Glutamatergic neuron (in vitro differentiated cells): ENCODE data around the gene UNC5C. TPM values are rescaled to one million over a fixed set of nuclear protein-coding genes. Genes with fewer than 3 reads are reported as not detected.

Experiments
- DNase-seq: peaks from one replicate; pipeline ENCODE4 v3.0.0; 2022
- H3K27ac Mint-ChIP-seq: one replicate; pipeline ENCODE4 v1.8.0; 2020; ENCODE audit warnings: mild to moderate bottlenecking, mixed read lengths, inconsistent platforms; ENCODE audit not compliant: unreplicated experiment
- H3K27me3 Mint-ChIP-seq: one replicate; pipeline ENCODE4 v1.8.0; 2020; ENCODE audit warnings: mild to moderate bottlenecking, moderate library complexity, mixed read lengths, inconsistent platforms; ENCODE audit not compliant: unreplicated experiment
- H3K36me3 Mint-ChIP-seq: one replicate; pipeline ENCODE4 v1.8.0; 2020; ENCODE audit warnings: mild to moderate bottlenecking, mixed read lengths, inconsistent platforms; ENCODE audit not compliant: unreplicated experiment
- H3K4me1 Mint-ChIP-seq: one replicate; pipeline ENCODE4 v1.8.0; 2020; ENCODE audit warnings: mild to moderate bottlenecking, low read depth, mixed read lengths, inconsistent platforms; ENCODE audit not compliant: unreplicated experiment
- H3K4me3 Mint-ChIP-seq: one replicate; pipeline ENCODE4 v1.8.0; 2020; ENCODE audit warnings: mild to moderate bottlenecking, mixed read lengths, inconsistent platforms; ENCODE audit not compliant: unreplicated experiment
- H3K9me3 Mint-ChIP-seq: one replicate; pipeline ENCODE4 v1.8.0; 2020; ENCODE audit warnings: mild to moderate bottlenecking, moderate library complexity, mixed read lengths, inconsistent platforms; ENCODE audit not compliant: unreplicated experiment
- total RNA-seq: library from RNA; stranded (reverse); fragmentation: NEBNext Ultra II Directional; extraction: Animal tissue kit (Norgen Biotek cat#: 25700); gene quantifications from one replicate; pipeline ENCODE4 v1.2.1, GENCODE V29; 2021; ENCODE audit not compliant: unreplicated experiment
- TF ChIP-seq, protein P1 (sequence below): fragments of 200-600 bp; sonication (generic); IDR thresholded peaks from one replicate; pipeline ENCODE4 v1.5.0; 2021; ENCODE audit not compliant: partially characterized antibody, unreplicated experiment

UNC5C gene
- total RNA-seq, 1 donor from 2014 or later = 41.2 TPM

DNA sequence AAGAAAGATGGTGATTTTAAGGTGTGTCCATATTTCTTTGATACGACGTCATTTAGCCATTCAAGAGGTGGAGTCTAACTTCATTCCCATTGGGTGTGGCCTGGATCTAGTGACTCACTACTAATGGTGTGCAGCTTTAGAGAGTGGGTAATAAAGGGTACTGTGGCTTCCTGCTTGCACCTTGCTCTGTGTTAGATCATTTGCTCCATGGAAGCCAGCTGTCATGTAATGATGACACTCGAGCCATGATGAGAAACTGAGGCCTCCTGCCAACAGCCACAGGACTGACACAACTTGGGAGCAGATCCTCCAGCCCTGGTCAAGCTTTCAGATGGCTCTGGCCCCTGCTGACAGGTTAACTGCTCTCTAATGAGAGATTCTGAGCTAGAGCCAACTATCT lies 82.0 kb downstream of the UNC5C start:
- Mint-ChIP-seq H3K4me3 (no peak overlapping the region), H3K27ac (no peak overlapping the region), H3K9me3 (no peaks in the 10 kb centered on the region), H3K27me3 (no peaks in the 10 kb centered on the region), H3K4me1 (peaks cover 9% of the 10 kb centered on the region), H3K36me3 (no peaks in the 10 kb centered on the region)
- TF ChIP-seq, protein P1, sequence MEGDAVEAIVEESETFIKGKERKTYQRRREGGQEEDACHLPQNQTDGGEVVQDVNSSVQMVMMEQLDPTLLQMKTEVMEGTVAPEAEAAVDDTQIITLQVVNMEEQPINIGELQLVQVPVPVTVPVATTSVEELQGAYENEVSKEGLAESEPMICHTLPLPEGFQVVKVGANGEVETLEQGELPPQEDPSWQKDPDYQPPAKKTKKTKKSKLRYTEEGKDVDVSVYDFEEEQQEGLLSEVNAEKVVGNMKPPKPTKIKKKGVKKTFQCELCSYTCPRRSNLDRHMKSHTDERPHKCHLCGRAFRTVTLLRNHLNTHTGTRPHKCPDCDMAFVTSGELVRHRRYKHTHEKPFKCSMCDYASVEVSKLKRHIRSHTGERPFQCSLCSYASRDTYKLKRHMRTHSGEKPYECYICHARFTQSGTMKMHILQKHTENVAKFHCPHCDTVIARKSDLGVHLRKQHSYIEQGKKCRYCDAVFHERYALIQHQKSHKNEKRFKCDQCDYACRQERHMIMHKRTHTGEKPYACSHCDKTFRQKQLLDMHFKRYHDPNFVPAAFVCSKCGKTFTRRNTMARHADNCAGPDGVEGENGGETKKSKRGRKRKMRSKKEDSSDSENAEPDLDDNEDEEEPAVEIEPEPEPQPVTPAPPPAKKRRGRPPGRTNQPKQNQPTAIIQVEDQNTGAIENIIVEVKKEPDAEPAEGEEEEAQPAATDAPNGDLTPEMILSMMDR = no peak
- no peak for DNase-seq

DNA sequence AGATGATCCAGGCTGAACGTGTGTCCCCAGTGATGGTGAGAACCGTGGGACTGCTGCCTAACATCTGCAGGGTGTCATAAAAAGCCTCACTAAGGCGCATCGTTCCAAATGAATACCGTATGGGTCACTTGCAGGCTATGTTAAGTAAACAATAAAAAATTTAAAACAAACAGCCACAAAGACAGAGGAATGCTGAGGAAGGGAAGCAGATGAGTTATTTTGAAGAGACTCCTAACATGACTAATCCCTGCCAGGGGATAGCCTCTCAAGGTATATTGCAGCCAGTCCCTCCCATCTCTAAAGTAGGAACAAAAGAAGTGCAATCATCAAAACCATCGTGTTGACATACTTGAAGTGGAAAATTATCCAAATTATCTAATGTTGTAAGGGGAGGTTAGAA lies 83.8 kb downstream of the UNC5C start:
- H3K9me3 Mint-ChIP-seq = no peaks in the 10 kb centered on the region

DNA sequence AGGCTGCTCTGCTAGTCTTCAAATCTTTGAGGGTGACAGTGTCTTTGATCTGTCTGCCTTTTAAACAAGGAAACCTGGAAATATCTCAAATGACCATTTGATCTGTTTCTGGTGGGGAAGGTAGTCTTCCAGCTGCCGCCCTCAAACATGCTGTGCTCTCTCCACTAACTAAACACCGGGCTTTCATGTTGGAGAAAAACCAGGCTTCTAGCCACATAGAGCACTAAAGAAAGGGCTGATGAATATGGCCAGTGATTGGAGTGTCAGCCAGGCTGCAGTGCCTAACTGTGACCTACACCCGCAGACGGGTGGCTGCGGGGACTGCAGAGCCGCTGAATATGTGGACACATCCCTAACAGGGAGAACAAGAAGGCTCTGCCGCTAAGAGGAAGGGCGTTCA lies 85.9 kb downstream of the UNC5C start:
- H3K4me1 Mint-ChIP-seq = peaks cover 9% of the 10 kb centered on the region
- H3K36me3 Mint-ChIP-seq = no peaks in the 10 kb centered on the region
- no peaks in the 10 kb centered on the region for H3K9me3 Mint-ChIP-seq
- no peak overlapping the region for H3K4me3 Mint-ChIP-seq
- TF ChIP-seq, protein P1 = no peak
- H3K27me3 Mint-ChIP-seq = no peaks in the 10 kb centered on the region
- no peak for DNase-seq
- H3K27ac Mint-ChIP-seq = peak overlapping the region; percentile 74

More for the DNA sequence above, 83.8 kb downstream of the UNC5C start:
- TF ChIP-seq, protein P1 = no peak
- no peaks in the 10 kb centered on the region for H3K36me3 Mint-ChIP-seq
- no peak for DNase-seq
- no peak overlapping the region for H3K27ac Mint-ChIP-seq
- H3K4me3 Mint-ChIP-seq = no peak overlapping the region
- H3K4me1 Mint-ChIP-seq = peaks cover 9% of the 10 kb centered on the region
- H3K27me3 Mint-ChIP-seq = no peaks in the 10 kb centered on the region

DNA sequence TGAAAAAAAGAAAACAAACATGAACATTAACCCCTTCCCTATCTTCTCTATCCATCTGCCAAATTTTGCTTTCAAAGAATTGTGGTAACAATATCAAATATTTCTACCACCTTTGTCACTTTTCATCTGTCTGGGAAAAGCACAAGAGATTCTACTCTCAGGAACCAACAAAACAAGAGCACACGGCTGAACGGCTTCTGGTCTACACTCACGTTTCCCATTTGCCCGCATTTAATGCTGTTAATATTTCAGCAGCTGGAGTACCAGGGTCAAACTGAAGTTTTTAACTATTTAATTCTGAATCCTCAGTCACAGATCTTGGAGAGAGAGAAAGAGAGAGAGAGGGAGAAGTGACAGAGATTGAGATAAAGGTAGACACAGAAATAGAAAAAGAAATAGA lies 91.4 kb downstream of the UNC5C start:
- H3K4me1 Mint-ChIP-seq = peaks cover 6% of the 10 kb centered on the region
- no peaks in the 10 kb centered on the region for H3K36me3 Mint-ChIP-seq
- H3K27me3 Mint-ChIP-seq = no peaks in the 10 kb centered on the region
- H3K4me3 Mint-ChIP-seq = no peak overlapping the region
- no peak for DNase-seq
- TF ChIP-seq, protein P1 = no peak
- H3K27ac Mint-ChIP-seq = no peak overlapping the region
- peaks cover 3% of the 10 kb centered on the region for H3K9me3 Mint-ChIP-seq

DNA sequence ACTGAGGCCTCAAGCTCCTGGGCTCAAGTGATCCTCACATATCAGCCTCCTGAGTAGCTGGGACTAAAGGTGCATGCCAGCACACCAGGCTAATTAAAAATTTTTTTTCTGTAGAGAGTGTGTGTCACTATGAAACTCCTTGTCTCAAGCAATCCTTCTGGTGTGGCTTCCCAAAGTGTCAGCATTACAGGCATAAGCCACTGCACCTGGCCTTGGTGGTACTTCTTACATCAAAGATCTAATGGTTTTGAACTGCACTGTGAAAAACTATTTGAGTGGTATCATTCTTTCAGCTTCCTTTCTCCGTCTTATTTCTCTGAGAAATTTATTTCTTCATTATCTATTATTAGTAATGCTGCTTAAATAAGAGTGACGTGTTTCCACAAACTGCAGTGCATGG lies 98.5 kb downstream of the UNC5C start:
- Mint-ChIP-seq H3K27me3 (peaks cover 2% of the 10 kb centered on the region), H3K9me3 (peaks cover 4% of the 10 kb centered on the region), H3K36me3 (no peaks in the 10 kb centered on the region), H3K4me3 (no peak overlapping the region), H3K27ac (no peak overlapping the region), H3K4me1 (peaks cover 18% of the 10 kb centered on the region)
- TF ChIP-seq, protein P1 = no peak
- no peak for DNase-seq
